ENCODE data around the gene HOXA7.

Gene HOXA7

GRCh38 chr7:27133409-27134231 lies 22.9 kb downstream of the HOXA7 start:
- no peak for DNase-seq (ENCODE audit: low read depth)

GRCh38 chr7:27132978-27133377 lies 23.5 kb downstream of the HOXA7 start:
- DNase-seq (ENCODE audit: low read depth) = no peak

- no peak for DNase-seq (ENCODE audit: low read depth)
Measured at GRCh38 chr7:27132214-27132613, 24.3 kb downstream of the HOXA7 start.

GRCh38 chr7:27131390-27131819 lies 25.1 kb downstream of the HOXA7 start:
- no peak for DNase-seq (ENCODE audit: low read depth)

- peak; percentile 45 for DNase-seq (ENCODE audit: low read depth)
Measured at GRCh38 chr7:27130540-27131389, 25.7 kb downstream of the HOXA7 start, which contains the start of gene HOXA4. HOXA4 (minus strand) TSS chr7:27130757; CDS start chr7:27130733, 24 bp downstream.

- DNase-seq (ENCODE audit: low read depth) = no peak
Measured at GRCh38 chr7:27129729-27130539, 26.5 kb downstream of the HOXA7 start.

GRCh38 chr7:27128776-27129728 lies 27.4 kb downstream of the HOXA7 start:
- no peak for DNase-seq (ENCODE audit: low read depth)

- DNase-seq (ENCODE audit: low read depth) = no peak
Measured at GRCh38 chr7:27128034-27128433, 28.4 kb downstream of the HOXA7 start.

GRCh38 chr7:27126596-27127327 lies 29.7 kb downstream of the HOXA7 start:
- DNase-seq (ENCODE audit: low read depth) = no peak

GRCh38 chr7:27125986-27126394 lies 30.5 kb downstream of the HOXA7 start:
- DNase-seq (ENCODE audit: low read depth) = no peak

GRCh38 chr7:27124902-27125689 lies 31.4 kb downstream of the HOXA7 start:
- DNase-seq (ENCODE audit: low read depth) = no peak

- DNase-seq (ENCODE audit: low read depth) = no peak
Measured at GRCh38 chr7:27124096-27124901, 32.2 kb downstream of the HOXA7 start.

- DNase-seq (ENCODE audit: low read depth) = no peak
Measured at GRCh38 chr7:27123477-27124053, 32.9 kb downstream of the HOXA7 start.

GRCh38 chr7:27123007-27123476 lies 33.4 kb downstream of the HOXA7 start:
- DNase-seq (ENCODE audit: low read depth) = no peak

- no peak for DNase-seq (ENCODE audit: low read depth)
Measured at GRCh38 chr7:27122077-27122910, 34.2 kb downstream of the HOXA7 start.

GRCh38 chr7:27121684-27122076 lies 34.8 kb downstream of the HOXA7 start:
- DNase-seq (ENCODE audit: low read depth) = no peak

GRCh38 chr7:27119412-27119911 lies 37.0 kb downstream of the HOXA7 start:
- DNase-seq (ENCODE audit: low read depth) = no peak

All from activated T-helper 1 cell treated with Interleukin-2 at 50 U/mL for 16 hours (primary cell).